ENCODE measurements around the gene PRRT1.
"Not testable (repeated sequence)": the region's sequence is repeated elsewhere in the genome, so short reads cannot be mapped to it uniquely, and the experiment has no call there.

Gene PRRT1

DNA sequence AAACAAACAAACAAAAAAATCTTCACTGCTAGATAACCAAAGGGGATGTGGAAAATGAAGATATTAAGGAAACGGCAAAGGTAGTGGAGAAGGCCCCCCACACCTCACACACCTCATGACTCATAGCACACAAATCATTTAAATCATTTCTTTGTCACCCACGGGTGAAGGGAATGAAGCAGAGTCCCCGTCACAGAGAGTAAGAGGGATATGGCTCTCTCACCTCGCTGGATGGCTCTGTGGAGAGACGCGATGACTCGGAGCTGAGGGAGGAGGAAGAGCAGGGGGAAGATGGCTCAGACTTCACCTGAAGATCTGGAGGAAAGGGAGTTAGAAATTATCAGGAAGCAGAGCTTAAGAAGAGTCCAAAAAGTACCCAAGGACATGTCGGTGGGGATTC, 24.9 kb downstream of the PRRT1 start:
- no peak for DNase-seq (ENCODE audit: low read depth in 3 of 3)

DNA sequence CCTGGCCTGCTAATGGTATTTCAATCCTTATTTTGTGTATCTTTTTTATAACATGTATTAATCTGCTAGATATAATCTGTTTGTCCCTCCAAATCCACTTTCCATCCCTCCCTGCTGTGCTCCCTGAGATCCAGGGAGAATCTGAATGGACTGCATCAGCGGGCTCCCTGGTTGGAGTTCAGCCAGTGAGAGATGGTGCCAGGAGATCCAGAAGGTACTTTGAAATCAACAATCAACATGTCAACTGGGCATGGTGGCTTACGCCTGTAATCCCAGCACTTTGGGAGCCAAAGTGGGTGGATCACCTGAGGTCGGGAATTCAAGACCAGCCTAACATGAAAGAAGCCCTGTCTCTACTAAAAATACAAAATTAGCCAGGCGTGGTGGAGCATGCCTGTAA, 28.1 kb downstream of the PRRT1 start:
- no peak for DNase-seq (ENCODE audit: low read depth in 3 of 3)

DNA sequence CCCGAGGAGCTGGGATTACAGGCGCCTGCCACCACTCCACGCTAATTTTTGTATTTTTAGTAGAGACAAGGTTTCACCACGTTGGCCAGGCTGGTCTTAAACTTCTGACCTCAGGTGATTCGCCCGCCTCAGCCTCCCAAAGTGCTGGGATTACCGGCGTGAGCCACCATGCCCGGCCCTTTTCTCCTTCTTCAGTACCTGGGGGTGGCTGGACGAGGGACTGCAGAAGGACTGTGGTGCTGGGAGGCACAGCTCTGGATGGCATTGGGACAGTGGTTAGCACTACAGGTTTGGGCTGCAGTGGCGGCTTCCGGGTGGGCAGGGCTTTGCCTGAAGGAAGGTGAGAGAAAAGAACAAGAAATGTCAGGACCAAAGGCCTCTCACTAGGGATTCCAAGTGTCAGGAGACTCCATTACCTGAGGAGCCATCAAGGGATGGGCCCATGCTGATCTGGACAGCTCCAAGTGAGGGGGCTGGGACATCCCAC, 31.1 kb downstream of the PRRT1 start:
- no peak for DNase-seq (ENCODE audit: low read depth in 3 of 3)

DNA sequence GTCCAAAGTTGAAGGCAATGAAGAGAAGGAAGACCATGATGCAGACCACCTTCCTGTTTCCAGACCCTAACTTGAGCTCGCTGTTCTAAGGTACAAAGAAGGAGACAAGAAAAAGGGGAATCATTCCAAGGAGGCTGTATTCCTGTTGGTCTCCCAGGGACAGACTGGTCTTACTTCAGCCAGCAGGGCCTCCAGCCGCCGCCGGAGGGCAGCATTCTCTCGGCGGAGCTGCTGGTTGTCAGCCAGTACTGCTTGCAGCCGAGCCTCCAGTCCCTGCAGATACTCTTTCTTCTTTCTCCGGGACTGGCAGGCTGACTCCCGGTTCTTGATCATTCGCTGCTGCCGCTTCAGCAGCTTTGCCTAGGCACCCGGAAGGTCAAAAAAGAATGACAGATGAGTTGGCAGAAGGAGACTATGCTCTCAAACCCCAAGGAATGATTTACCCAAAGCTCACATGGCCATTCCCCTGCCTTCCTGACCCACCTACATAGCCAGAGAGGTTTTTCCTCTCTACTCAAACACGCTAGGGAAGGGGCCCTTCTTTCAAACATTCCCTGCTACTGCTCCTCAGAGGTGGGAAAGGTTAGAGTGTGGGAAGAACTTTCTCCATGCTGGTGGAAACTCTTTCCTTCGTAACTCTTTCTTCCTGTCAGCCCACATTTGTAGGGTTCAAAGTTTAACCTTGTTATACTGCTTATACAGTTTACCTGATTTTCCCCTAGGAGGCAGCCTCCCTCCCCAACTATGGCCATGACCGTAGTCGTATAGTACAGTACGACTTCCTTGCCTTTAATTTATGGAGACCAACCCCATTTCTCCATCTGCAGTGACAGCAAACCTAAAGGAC, 32.7 kb downstream of the PRRT1 start:
- DNase-seq (ENCODE audit: low read depth in 3 of 3) = peak; percentile 38 to 66 (median 43)

DNA sequence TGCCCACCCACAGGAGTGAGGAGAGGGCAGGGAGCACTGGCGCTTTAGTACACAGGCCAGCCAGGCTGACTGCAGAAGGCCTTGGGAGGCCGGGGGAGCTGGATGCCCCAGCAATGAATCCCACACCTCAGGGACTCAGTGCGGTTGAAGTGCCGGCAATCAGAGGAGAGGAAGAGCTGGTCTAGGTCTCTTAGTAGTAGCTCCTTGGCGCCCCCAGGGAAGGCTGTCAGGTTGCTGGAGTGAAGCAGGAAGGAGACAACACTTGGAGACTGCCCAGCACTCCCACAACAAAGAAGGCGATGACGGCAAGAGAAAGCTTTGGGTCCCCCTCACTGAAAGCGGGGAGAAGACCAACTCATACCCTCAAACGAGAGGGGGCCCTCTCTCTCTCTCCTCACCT, 34.3 kb downstream of the PRRT1 start:
- no peak for DNase-seq (ENCODE audit: low read depth in 3 of 3)

DNA sequence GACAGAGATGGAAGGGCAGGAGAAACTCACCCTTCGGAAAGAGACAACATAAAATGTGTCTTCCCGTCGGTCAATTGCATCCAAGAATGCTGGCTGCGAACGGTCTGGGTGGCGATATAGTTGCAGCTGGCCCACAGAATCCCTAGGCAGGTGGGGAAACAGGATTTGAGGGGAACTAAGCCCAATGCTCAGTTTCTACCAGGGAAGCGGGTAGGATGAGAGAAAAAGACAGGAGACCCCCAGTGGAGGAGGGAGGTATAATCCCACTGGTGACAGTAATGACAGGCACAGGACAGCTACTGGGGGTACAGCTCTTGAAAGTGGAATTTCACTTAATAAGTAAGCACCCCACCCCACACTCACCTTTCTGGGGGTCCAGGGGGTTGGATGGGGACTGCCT, 35.1 kb downstream of the PRRT1 start:
- DNase-seq (ENCODE audit: low read depth in 3 of 3) = no peak

DNA sequence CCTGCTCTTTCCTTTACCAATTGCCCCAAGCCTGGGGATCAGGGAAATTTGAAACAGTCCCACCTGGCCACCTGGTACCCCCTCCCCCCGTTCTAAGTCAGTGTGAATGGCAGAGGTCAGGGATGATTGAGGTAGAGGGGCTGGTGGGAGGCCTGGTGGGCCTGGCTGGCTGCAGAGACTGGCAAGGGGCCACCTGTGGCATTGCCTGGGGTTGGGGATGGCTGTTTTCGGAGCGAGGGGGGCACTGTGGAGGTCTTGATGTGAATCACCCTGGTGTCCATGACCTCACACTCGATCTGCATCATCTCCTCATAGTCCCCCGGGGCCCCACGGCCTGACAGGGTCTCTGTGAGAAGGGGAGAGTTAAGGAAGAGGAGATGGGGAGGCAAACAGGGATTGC, 36.1 kb downstream of the PRRT1 start:
- DNase-seq (ENCODE audit: low read depth in 3 of 3) = no peak

DNA sequence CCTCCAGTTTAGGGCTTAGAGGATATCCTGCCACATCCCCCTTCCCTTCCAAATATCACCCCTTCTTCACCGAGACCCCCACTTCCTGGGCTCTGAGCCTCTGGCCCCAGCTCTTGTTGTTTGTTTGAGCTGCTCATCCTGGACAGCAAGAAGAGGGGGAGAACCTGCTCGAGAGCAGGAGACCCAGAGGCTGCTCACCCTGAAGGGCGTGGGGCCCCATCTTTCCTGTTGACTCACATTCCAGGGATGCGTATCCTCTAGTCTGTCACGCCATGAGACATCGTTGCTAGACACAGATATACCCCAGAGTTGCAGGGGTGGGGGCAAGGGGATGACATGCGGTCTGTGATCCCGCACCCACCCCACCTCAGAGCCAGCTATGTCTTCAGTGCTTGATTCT, 36.9 kb downstream of the PRRT1 start:
- no peak for DNase-seq (ENCODE audit: low read depth in 3 of 3)

DNA sequence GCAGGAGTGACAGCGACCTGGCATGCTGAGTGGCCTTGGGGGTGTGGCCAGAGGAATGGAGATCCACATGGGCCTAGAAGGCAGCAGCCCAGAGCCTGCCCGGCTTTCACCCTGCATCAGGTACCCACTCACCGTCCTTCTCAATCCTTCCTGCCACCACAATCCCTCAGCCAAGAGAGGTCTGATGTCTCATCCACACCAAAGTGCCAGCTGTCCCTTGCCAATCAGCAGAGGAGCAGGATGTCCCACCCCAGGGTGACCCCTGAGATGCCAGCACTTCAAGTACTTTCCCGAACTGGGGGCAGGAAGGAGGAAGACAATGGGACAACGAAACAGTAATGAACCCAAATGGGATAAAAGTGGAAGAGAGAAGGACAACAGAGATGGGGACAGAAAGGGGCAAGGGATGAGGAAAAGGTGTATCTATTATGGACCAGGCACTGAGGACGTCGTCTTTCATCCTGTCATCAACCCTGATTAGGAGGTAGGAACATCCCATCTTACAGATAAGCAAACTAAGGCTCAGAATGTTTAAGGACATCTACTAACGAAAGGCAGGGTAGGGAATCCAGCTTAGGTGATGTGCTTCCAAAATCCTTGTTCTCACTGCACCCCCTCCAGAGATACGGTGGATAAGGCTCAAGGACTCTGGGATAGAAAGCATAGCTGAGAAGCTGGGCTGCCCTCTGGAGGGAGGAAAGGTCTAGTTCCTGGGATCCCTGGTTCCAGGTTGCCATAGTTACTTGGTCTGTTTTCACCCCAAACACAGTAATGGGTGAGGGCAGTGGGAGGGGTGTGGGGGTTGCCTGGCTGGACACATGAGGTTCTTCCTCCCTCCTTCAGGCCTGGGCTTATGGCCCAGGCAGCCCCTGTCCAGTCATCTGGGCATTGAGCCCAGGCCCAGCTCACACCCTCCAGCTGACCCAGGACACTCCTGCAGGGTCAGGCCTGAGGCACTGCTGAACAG, 38.1 kb downstream of the PRRT1 start:
- no peak for DNase-seq (ENCODE audit: low read depth in 3 of 3)

DNA sequence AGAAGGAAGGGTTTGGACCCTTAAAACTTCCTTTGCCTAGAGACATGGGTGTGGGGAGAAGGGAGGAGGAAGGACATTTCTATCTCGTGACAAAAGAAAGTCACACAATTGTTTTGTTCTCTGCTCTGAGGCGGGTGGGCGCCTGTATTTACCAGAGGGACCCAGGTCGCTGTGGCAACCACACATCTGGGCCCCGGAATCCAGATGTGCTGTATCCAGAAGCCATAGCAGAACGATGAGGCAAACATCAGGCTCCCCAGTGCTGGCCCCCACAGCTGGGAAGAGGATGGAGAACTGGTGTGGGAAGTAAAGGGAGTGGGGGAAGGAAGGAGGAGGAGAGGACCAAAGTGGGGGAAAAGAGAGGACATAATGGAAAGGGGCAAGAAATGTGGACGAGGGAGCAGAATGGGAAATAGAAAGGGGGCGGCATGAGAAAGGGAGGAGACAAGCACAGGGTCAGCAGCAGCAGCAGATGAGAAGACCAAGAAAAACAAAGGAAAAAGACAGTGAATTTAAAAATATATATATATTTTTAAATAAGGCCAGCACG, 39.2 kb downstream of the PRRT1 start:
- DNase-seq (ENCODE audit: low read depth in 3 of 3) = no peak

DNA sequence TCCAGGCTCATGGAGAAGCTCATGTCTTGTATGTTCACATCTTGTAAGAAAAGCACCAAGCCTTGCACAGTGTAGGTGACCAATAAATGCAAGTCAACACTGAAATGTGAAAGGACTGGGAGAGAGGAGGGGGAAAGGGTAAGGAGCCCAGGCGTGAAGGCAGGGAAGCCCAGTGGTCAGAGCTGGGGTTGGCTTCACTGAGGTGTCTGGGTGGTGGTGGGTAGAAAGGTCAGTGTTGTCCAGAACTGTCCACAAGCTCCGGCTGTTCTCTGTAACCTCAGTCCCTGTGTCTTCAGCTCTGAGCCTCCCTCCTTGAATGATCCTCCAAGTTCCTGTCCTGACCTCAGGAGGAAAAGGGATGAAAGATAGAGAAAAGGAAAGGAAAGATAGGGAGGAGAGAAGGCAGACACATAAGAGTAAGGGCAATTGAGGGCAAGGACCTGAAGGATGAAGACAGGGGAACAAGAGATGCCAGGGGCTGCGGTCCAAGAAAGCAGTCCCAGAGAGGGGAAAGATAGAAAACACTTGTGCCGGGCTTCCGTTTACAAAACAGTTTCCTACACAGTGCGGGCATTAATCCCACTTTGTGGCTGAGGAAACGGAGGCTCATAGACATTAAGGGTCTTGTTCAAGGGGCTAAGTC, 40.2 kb downstream of the PRRT1 start:
- no peak for DNase-seq (ENCODE audit: low read depth in 3 of 3)

DNA sequence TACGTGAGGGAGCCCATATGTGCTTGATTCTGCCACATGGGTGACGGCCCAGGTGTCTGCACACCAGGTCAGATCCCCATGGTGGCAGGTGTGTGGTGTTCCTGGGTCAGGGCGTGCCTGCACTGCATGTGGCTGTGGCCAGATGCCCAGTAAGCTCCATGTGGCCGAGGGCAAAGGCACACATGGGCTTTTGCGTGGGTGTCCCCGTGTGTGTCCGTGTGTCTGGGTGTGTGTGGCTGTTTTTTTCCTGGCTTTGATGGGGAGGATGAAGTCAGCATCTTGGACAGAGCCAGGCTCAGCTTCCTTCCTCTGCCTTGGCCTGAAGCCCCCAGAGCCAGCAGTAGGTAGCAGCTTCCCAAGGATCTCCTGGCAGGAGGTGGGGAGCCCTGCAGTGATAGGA, 41.1 kb downstream of the PRRT1 start:
- no peak for DNase-seq (ENCODE audit: low read depth in 3 of 3)

DNA sequence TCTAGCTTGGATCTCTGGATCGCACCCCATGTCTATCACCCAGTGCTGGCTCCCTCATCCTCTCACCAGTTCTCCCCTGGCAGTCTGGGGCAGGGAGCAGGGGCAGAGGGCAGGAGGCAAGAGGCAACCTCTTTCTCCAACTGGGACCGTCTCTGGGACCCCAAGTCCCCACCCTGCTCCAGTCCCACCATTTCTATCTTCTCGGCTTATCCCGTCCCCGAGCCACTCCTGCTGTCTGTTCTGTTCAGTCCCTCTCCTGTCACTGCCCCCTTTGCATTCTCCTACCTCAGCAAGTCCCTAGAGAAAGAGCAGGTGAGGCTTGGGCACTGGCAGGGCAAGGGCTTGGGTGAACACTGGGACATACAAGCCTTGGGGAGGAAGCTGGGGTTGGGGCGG, 42.0 kb downstream of the PRRT1 start:
- no peak for DNase-seq (ENCODE audit: low read depth in 3 of 3)

DNA sequence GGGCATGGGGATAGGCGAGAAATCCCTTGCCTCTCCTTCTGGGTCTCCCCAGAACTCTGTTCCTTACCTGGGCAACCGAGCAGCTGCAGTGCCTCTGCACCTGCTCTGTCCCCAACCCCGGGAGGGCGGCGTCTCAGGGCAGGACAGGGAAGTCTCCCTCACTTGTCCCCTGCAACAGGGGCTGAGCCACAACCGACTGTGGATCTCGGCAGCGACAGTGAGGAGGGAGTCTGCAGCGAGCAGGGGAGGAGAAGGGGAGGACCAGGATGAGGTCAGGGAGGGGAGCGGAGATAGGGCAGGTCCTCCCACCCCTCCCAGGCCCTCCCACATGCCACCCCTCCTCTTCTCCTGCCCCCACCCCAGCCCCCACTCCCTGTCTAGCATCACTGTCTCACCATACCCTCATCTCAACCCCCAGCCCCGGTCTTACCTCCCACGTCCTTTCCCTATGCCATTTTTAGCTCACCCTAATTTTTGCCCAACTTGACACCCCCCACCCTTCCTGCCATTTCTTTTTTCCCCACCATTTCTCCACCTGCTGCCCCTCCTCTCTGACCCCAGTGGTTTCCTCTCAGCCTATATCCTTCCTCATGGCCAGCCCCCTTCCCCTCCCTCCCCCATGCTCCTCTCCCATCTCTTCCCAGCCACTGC, 42.5 kb downstream of the PRRT1 start, which contains the start of gene TNXB:
TNXB (minus strand) TSS at position 225 of the 651 bp plus-strand sequence. CDS start 11,140 bp downstream, outside the sequence.
- no peak for DNase-seq (ENCODE audit: low read depth in 3 of 3)

DNA sequence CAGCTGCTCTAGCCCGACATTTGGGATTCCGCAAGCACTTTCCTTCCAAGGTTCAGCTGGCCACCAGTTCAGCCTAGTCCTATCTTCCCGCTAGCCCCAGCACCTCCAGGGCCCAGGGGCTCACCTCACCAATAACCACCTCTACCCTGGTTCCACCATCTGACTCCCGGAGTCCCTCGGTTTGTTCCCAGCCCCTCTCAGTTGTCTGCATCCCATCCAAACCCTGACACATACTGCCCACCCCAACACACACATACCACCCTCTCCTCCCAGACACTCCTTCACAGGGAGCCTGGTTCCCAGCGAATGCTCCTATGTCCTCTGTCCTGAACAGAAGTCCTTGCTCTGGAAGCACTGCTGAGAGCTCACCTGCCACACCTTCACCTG, 43.0 kb downstream of the PRRT1 start:
- no peak for DNase-seq (ENCODE audit: low read depth in 3 of 3)

DNA sequence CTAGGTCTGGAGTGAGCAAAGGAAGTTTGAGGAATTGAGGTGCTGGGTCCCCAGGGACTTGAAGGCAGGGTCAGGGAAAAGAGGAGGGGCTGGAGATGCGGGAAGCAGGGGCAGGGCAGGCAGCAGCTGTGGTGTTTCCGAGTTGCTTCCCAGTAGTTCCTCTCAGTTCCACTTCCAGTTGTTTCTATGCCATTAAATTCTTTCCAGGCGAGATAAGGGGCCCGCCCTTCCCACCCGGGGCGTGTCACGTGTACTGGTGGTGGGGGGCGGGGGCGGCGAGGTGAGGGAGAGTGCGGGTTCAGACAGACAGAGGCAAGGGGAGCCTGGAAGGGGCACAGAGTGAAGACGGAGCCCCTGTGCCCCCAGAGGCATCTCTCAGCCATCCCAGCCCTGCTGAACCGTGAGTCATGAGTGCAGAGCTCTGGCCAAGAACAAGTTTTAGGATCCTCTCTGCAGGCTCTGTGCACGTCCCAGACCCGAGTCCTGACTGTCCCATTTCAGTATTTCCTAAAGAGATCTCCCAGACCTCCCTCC, 43.6 kb downstream of the PRRT1 start:
- DNase-seq (ENCODE audit: low read depth in 3 of 3) = no peak

DNA sequence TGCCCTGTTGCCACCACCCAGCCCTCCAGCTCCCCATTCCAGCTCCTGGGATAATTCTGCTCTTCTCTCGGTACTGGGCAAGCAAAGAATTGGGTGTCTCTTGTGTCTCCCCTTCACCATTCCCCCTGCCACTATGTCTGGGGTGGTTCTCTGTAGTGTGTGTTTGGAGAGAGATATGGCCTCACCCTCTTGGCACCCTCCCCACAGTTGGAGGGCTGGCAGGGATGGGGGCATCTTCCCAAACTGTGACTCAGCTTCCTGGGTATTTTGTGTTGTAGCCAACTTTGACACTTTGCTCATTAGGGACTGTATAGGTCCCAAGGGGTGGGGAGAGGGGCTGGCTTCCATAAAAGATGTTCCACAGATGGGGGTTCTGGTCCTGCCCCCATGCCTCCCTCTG, 44.3 kb downstream of the PRRT1 start:
- no peak for DNase-seq (ENCODE audit: low read depth in 3 of 3)

DNA sequence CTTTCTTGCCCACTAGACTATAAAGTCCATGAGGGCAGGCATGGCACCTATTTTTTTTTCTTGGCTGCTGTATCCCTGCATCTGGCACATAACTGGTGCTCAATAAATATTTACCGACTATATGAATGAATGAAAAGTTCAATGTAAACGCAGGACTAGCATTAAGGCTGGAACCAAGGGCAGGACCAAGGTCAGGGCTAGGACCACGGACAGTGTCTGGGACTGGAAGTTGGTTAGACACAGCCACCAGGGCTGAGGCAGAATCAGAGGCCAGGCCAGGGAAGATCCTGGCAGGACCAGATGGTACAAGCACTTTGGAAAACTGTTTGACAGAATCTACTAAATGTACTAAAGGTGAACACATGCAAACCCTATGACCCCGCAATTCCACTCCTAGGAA, 46.3 kb downstream of the PRRT1 start:
- no peak for DNase-seq (ENCODE audit: low read depth in 3 of 3)

DNA sequence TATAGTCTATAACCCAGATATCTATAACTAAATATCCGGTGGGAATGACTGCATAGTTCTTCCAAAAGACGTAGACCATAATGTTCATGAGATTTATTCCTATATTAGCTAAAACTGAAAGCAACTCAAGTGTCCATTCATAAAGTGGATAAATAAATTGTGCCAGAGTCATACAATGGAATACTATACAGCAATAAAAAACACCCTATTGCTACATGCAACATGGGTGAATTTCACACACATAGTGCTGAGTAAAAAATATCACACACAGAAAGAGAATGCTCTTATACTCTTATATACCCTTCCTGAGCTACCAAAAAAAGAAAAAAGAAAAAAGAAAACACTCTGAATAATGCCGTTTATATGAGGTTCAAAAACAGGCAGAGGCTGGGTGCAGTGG, 49.5 kb downstream of the PRRT1 start:
- no peak for DNase-seq (ENCODE audit: low read depth in 3 of 3)

DNA sequence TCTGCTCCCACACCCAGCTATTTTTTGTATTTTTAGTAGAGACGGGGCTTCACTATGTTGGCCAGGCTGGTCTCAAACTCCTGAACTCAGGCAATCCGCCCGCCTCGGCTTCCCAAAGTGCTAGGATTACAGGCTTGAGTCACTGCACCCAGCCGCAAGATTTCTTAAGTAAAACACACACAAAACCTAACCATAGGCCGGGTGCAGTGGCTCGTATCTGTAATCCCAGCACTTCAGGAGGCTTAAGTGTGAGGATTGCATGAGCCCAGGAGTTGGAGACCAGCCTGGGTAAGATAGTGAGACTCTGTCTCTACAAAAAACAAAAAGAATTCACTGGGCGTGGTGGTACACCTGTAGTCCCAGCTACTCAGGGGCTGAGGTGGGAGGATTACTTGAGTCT, 51.5 kb downstream of the PRRT1 start:
- not testable (repeated sequence) for DNase-seq (ENCODE audit: low read depth in 3 of 3)

Data from stimulated activated CD4-positive, alpha-beta T cell treated with anti-CD3 and anti-CD28 coated beads, TNF-alpha, amount 100 ng/mL, for 24 hours (primary cell).